HG03442 (cell line): ENCODE measurements around the gene FAM177A1.
"Not testable (repeated sequence)": the region's sequence is repeated elsewhere in the genome, so short reads cannot be mapped to it uniquely, and the experiment has no call there.

ENCODE experiments used
- ATAC-seq: cut with Tn5 transposase; IDR thresholded peaks from one replicate; pipeline ENCODE4 v1.9.1; 2021; ENCODE audit warnings: mild to moderate bottlenecking, moderate library complexity; ENCODE audit not compliant: unreplicated experiment

Gene FAM177A1

DNA sequence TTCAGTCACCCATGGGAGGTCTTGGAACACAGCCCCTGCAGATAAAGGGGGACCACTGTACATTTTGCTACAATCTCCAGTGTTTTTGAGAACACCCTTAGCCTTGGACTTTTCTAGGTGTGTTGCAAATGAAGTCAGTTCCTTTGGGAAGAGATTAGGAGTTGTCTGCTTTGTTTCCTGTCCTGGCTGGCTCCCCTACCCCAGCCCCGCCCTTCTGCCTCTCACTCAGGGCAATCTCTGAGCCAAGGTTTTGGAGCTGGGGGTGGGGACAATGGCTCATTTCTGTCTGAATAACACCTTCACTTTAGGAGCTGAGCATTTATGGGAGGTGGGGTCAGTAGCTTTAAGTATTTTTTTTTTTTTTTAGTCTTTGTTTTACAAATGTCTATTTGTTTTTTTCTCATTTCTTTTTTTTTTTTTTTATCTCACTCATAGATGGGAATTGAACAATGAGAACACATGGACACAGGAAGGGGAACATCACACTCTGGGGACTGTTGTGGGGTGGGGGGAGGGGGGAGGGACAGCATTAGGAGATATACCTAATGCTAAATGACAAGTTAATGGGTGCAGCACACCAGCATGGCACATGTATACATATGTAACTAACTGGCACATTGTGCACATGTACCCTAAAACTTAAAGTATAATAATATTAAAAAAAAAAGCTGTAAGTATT is 15.2 kb downstream of the FAM177A1 start:
- not testable (repeated sequence) for ATAC-seq

DNA sequence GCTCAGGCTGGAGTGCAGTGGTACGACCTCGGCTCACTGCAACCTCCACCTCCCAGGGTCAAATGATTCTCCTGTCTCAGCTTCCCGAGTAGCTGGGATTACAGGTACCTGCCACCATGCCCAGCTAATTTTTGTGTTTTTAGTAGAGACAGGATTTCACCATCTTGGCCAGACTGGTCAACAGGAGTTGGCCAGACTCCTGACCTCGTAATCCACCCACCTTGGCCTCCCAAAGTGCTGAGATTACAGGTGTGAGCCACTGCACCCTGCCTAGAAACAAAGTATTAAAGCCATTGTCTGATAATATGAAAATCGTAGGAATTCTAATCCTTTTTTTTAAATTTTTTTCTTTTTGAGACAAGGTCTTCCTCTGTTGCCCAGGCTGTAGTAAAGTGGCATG is 19.7 kb downstream of the FAM177A1 start:
- ATAC-seq, result not testable (repeated sequence)

DNA sequence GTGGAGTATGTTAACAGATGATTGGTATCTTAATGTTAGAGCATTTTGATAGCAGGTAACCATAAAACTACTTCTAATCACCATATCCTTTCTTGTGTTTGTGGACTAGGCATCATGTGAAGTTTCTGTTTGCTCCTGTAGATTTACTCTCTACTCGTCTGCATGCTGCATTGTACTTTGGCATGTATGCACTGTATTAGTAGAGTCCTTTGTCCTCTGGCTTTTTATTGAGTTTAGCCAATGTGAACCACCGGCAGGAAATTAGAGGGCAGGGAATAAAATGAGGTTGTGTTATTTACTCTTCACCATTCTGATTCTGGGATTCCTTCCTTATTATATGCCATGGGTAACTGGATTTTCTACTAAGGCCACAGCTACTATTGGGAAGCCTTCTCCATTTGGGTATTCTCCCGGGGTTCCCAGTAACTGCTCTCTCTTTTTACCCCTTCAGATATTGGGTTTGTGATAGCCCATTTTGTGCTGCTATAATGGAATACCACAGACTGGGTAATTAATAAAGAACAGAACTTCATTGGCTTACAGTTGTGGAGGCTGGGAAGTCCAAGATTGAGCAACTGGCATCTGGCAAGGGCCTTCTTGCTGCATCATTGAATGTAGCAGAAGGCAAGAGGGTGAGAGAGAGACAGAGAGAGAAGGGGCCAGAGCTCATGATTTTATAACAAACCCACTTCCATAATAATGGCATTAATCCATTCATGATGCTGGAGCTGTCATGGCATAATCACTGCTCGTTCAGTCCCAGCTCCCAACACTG is 22.4 kb downstream of the FAM177A1 start:
- ATAC-seq, result no peak

DNA sequence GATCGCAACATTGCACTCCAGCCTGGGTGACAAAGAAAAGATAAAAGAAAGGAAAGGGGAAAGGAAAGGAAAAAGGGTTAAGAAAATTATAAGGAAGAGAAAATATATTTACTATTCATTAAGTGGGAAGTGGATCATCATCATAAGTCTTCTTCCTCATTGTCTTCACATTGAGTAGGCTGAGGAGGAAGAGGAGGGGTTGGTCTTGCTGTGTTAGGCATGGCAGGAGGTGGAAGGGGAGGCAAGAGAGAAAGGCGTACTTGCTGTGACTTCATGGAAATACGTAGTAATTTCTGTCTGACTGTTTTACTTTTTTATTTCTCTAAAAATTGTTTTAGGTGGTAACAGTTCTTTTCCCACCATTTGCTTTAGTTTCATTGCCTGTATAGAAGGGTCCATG is 26.2 kb downstream of the FAM177A1 start:
- no peak for ATAC-seq

DNA sequence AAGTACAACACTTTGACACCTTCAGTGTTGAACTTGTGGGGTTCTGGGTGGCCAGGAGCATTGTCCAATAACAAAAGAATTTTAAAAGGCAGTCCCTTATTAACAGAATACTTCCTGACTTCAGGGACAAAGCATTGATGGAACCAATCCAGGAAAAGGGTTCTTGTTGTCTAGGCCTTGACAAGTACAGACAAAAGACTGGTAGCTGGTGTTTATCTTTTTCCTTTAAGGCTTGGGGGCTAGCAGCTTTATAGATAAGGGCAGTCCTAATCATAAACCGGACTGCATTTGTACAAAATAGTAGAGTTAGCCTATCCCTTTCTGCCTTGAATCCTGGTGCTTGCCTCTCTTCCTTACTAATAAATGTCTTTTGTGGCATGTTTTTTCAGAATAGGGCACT is 27.4 kb downstream of the FAM177A1 start:
- no peak for ATAC-seq

DNA sequence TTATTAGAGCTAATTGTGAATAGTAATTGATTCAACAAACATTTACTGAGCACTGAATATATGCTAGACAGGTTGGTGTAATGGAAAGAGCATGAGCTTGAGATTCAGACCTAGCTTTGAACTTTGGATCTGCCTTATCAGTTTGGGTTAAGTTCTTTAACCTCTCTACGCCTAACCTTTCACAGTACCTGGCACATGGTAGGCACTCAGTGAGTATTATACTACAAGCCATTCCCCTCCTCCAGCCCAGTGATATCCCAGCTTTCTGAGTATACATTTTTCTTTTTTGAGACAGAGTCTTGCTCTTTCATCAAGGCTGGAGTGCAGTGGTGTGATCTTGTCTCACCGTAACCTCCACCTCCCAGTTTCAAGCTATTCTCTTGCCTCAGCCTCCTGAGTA is 32.0 kb downstream of the FAM177A1 start:
- ATAC-seq, result no peak

DNA sequence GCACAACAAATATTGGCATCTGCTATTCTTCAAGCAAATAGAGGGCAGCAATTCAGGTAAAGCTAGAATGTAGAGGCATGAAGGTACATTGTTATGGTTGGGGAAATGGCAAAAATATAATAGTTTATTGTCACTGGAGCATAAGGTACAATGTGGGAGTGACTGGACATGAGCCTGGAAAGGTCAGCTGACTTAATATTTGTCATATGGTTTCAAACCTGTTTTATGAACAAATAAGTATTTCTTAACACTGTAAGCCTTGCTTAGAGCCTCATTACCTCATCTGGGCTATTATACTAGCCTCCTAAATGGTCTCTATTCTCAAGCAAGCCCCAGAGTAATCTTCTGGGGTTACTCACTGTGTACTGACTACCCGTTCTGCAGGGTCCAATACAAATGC is 33.7 kb downstream of the FAM177A1 start:
- no peak for ATAC-seq

DNA sequence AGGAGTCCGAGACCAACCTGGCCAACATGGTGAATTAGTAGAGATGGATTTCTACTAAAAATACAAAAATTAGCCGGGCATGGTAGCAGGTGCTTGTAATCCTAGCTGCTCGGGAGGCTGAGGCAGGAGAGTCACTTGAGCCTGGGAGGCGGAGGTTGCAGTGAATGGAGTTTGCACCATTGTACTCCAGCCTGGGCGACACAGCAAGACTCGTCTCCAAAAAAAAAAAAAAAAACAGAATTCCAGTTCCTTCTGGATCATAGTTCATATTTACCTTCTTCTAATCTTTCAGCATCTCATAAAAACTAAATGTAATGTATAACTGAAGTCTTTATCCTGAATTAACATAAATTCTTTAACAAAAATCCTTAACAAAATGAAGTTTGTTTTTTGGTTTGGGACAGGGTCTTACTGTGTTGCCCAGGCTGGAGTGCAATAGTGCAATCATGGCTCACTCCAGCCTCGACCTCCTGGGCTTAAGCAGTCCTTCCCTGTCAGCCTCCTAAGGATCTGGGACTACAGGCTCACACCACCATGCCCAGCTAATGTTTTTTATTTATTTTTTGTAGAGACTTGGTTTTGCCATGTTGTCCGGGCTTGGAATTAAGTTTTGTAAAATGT is 37.6 kb downstream of the FAM177A1 start:
- ATAC-seq, result no peak

DNA sequence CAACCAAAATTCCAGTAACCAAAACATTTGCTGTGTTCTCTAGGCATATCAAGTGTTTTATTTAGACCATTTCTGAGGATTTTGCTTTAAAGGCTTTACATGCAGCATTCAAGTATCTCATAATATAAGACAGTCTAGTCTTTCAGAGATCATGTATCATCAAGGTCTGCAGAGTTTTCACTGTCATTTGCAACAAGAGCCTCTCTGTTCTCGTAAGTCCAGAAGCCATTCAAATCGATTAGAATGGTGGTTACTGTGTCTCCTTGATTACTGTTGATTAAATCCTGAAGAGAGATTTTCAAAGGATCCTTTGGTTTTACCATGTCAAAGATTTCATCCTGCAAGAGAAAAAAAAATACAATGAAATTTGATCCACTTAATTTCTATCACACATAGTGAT is 39.4 kb downstream of the FAM177A1 start:
- ATAC-seq, result no peak

DNA sequence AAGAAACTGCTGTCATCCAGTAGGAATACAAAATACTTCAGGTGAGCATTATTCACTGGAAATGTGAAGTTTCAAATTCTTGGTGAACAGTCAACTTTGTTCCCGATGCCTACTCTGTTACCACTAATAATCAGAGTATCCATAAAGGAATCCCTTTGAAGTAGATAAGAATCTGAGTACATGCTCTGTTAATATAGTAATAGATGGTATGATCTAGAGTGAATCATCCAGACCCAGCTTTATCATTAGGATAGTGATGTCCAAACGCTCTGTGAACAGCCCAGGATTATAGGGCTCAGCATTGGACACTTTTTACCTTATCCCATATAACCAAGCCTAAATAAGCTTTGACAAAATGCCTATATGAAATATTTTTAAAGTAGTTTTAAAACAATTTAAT is 42.4 kb downstream of the FAM177A1 start:
- ATAC-seq, result no peak

DNA sequence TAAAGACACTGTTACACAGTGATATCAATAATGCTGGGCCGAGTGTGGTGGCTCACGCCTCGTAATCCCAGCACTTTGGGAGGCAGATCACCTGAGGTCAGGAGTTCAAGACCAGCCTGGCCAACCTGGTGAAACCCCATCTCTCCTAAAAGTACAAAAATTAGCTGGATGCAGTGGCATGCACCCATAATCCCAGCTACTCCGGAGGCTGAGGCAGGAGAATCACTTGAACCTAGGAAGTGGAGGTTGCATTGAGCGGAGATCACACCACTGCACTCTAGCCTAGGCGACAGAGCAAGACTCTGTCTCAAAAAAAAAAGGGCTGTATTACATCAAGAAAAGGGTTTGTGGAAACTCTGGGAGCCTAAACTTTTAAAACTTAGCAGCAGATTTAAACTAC is 48.6 kb downstream of the FAM177A1 start:
- ATAC-seq, result not testable (repeated sequence)

DNA sequence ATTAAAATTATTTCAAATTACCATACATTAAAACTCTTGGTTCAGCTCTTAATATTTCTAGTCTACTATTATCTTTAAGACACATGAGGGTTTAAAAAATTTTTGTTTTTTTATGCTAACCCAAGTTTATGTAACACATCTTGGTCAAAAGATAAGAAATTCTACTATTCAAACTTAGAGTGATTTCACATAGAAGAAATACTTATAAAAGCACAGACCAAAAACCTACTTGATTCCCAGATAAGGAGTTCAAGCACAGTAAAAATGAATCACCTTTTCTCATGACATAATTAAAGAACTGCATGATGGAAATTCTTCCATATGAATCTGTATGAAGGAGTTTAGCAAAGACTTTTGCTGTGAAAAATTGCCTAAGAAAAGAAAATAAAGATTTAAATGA is 61.8 kb downstream of the FAM177A1 start:
- no peak for ATAC-seq

DNA sequence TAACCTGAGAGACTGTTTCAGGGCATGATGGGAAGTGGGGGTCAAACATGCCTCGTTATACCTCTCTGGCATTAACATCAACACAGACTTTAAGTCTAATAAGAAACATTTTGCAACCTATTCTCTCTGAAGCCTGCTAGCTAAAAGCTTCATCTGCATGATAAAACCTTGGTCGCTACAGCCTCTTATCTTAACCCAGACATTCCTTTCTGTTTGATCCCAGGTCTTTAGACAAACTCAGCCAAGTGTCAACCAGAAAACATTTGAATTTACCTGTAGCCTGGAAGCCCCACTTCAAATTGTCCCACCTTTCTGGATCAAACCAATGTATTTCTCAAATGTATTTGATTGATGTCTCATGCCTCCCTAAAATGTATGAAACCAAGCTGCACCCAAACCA is 66.6 kb downstream of the FAM177A1 start:
- ATAC-seq, result no peak

DNA sequence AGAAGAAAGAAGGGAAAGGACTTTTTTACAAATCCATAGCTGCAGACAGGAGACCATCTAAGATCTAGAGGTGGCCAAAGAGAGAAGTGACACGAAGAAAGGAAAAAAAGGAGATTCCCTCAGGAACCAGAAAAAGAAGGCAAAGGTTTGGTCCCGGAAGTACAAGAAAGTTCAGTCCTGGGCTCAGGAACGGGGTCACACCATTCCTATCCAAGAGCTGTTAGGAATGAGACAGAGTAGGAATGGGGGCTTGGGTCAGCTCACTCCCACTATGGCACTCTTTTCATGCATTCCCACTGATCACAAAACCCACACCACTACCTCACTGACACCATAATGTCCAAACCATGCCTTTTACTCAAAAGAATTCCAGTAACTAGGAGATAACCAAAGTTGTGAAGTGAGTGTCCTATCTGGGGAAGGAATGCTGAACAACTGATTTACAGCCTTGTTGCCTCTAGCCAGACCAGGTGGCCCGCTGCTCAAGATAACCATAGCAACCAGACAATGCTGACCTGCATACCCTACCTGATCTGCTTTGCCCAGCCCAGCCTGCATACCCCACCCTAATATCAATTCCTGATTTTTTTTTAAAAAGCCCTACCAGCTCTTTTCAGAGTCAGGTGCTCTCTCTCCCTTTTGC is 67.4 kb downstream of the FAM177A1 start:
- no peak for ATAC-seq

DNA sequence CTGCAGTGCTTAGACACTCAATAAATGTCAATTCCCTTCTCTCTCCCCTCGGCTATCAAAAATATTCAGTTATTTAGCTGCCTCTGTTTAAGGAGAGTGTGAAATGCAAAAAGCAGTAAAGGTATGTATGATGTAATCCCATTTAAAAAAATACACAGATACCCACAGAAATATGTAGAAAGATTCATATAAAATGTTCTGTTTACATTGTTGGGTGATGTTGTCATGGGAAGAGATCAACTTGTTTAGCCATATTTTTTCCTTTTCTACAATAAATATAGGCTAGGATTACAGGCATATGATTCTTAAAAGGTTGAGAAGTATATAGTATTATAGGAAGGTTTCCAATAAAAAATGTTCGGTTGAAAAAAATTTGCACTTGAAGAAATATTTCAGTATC is 68.0 kb downstream of the FAM177A1 start:
- no peak for ATAC-seq

DNA sequence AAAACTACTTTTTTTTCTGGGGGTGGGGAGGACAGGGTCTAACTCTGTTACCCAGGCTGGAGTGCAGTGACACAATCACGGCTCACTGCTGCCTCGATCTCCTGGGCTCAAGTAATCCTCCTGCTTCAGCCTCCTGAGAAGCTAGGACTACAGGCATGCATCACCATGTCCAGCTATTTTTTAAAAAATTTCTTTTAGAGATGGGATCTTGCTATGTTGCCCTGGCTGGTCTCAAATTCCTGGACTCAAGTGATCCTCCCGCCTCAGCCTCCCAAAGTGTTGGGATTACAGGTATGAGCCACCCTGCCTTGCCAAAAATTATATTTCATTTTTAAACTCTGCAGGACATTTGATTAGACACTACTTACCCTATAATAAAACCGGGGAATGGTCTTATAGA is 70.2 kb downstream of the FAM177A1 start:
- ATAC-seq, result no peak

DNA sequence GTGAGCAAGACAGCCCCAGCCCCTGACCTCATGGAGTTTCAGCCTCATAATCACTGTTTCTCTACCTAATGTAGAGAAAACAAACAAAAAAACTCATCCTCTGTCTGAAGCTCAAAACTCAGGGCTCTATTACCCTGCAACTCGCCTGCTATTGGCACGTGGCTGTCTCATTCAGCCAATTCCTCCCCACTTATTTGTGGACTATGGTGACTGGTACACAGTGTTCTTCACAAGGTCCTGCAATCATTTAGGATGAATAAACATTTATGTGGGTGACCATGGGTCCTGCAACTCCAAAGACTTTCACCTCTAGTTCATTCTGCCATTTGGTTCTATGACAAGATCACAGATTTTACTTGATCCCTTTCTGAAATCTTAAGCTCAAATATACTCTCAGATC is 71.0 kb downstream of the FAM177A1 start:
- no peak for ATAC-seq

DNA sequence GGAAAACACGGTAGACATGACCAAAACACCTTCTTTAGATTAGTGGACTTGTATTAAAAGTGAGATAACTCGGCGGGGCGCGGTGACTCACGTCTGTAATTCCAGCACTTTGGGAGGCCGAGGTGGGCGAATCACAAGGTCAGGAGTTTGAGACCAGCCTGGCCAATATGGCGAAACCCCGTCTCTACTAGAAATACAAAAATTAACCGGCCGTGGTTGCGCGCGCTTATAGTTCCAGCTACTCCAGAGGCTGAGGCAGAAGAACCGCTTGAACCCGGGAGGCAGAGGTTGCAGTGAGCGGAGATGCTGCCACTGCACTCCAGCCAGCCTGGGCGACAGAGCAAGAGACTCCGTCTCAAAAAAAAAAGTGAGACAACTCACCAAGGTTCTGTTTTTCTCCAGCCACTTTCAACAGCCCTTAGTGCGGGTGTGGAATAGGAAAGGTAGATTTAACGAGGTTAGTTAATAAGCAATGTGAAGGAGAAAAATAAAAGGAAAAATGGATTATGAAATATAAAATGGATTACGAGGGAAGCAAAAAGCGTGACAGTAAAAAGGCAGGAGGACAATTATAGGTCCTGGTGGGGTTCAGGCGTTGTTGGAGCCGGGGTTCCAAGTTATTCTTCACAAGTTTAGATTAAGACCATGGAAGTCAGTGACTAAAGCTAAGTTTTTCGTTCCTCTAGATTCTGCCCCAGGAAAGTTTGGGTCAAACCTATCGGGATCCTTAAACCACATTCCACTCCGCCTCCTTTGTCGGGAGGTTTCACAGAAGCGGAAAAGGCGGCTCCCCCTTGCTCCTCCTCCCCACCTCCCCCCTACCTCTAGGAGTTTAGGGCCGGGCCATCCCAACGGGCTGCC is 75.2 kb downstream of the FAM177A1 start:
- peak; percentile 1 for ATAC-seq

DNA sequence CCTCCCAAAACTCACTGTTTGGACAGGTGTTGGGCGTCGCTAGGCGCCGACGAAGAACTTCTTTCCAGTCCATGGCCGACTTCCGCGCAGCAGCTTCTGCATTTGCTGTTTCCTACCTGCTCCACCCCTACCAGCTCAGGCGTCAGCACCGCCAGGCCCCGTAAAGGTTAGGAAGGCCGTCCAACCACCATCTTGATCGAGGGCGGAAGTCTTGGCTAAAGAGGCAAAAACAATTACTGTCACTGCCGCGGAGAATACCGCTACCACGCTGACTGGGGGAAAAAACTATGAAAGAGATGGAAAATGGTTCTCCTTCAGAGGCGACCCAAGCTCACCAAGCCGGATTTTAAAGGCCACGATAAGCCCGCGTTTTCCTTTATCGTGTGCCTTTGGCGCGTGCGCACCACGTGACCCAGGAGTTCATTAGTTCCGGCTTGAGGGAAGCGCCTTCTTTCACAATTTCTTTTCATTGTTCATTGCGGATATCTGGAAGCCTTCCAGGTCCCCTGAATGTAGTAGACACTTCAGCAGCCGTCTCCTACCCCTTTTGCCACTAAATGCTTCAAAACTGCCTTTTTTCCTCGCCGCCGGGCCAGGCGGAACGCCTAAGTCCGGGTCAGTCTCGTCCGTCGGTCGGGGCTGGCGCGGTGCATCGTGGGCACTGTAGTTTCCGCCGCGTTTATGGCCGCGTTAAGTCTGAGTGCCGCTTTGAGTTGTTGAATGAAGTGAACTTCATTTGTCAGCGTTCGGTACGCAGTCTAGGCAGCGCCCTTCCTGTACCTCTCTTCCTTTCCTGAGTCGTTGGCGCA is 76.0 kb downstream of the FAM177A1 start, which contains the start of the genes PPP2R3C and PRORP:
Gene PPP2R3C, minus strand, starts transcription at position 104 of the 809 bp plus-strand sequence. Its CDS starts 31 bp downstream, at position 73.
Gene PRORP, plus strand, starts transcription at position 666 of the 809 bp plus-strand sequence. CDS start 694 bp downstream, outside the sequence.
- peak; percentile 87 for ATAC-seq
